Testis (tissue), 3 donors: ENCODE measurements around the gene SPINT4. TPM values are rescaled to one million over a fixed set of nuclear protein-coding genes. Genes with fewer than 3 reads are reported as not detected.
"Not testable (repeated sequence)": the region's sequence is repeated elsewhere in the genome, so short reads cannot be mapped to it uniquely, and the experiment has no call there.

ENCODE experiments used
- DNase-seq: peaks from one replicate; pipeline ENCODE4 v3.0.0-alpha.2; 2019
- H3K27ac ChIP-seq, 2 donors: fragments of 200-600 bp; sonication (generic); one replicate each; pipeline ENCODE4 v1.5.1; 2019
- H3K27me3 ChIP-seq: fragments of 200-600 bp; sonication (generic); one replicate; pipeline ENCODE4 v1.5.1; 2019
- H3K36me3 ChIP-seq: fragments of 200-600 bp; sonication (generic); one replicate; pipeline ENCODE4 v1.5.1; 2017; ENCODE audit warnings: low read depth; ENCODE audit errors: missing control alignments
- H3K4me1 ChIP-seq: fragments of 200-600 bp; sonication (generic); one replicate; pipeline ENCODE4 v1.5.1; 2019
- H3K4me3 ChIP-seq, 2 donors: fragments of 200-600 bp; sonication (generic); one replicate each; pipeline ENCODE4 v1.5.1; 2017 to 2019
- H3K9me3 ChIP-seq: fragments of 200-600 bp; sonication (generic); one replicate; pipeline ENCODE4 v1.5.1; 2017
- CTCF ChIP-seq, 3 experiments: fragments of 450-650 bp in 2 of 3; fragments of 200-600 bp in 1 of 3; sonication (generic) in 1 of 3; IDR thresholded peaks; one replicate each; pipeline ENCODE4 v1.5.1; 2016 to 2019; ENCODE audit warnings: antibody characterized with exemption in 3 of 3, mild to moderate bottlenecking in 2 of 3, moderate library complexity in 1 of 3
- POLR2A ChIP-seq: fragments of 450-650 bp; IDR thresholded peaks from one replicate; pipeline ENCODE4 v1.6.1; 2017; ENCODE audit warnings: antibody characterized with exemption, mild to moderate bottlenecking, moderate library complexity
- WGBS, 2 donors: methylation state at CpG; one replicate each; pipeline ENCODE4 v1.1.5; 2018; 5-methylcytosine and 5-hydroxymethylcytosine counted together
- intact Hi-C: fragments of 100-400 bp; cut with DNase I; formaldehyde crosslinking; loops from one replicate; pipeline ENCODE4 v1.15.1; 2023; ENCODE audit warnings: low total_unique reads
- polyA plus RNA-seq: library from polyadenylated mRNA; stranded (reverse); fragments of 350-450 nt; fragmentation: Illumina TruSeq; extraction: RNeasy Lipid Tissue Mini Kit (QIAGEN cat#74804); gene quantifications from one replicate; pipeline ENCODE4 v1.2.3, GENCODE V29; 2014; ENCODE audit warnings: low read depth, low replicate concordance; ENCODE audit not compliant: insufficient read depth
- total RNA-seq, 2 donors: library from RNA; depleted of rRNA; stranded (reverse); fragments of >200 nt; gene quantifications; one replicate each; pipeline ENCODE4 v1.2.3, GENCODE V29; 2016

The SPINT4 gene
- total and polyA plus RNA-seq, 3 donors from 2014 or later, result not detected

GRCh38 chr20:45695496-45695895, 26.7 kb upstream of the SPINT4 start:
- 85 to 98% methylated on average over 2 of the region's 2 CpGs for WGBS, 2 donors
- Histone ChIP-seq H3K4me1 (no peaks in the 10 kb centered on the region), H3K9me3 (no peaks in the 10 kb centered on the region), H3K36me3 (no peaks in the 10 kb centered on the region), H3K27me3 (no peaks in the 10 kb centered on the region), H3K4me3 (no peak overlapping the region), H3K27ac (no peak overlapping the region)
- TF ChIP-seq POLR2A, result no peak
- TF ChIP-seq CTCF (IDR thresholded peaks at IDR 0.05), result no peak
- intact Hi-C loops, result no loop called here
- no peak for DNase-seq

GRCh38 chr20:45701104-45701503, 21.0 kb upstream of the SPINT4 start:
- H3K9me3 ChIP-seq, result no peaks in the 10 kb centered on the region
- intact Hi-C loops, result no loop called here
- H3K36me3 ChIP-seq, result no peaks in the 10 kb centered on the region
- no peak for TF ChIP-seq POLR2A
- TF ChIP-seq CTCF (IDR thresholded peaks at IDR 0.05), result no peak
- H3K4me1 ChIP-seq, result no peaks in the 10 kb centered on the region
- no peaks in the 10 kb centered on the region for H3K27me3 ChIP-seq
- no peak overlapping the region for H3K4me3 ChIP-seq
- WGBS, 2 donors, result 81 to 88% methylated on average over 4 of the region's 4 CpGs
- H3K27ac ChIP-seq, result no peak overlapping the region
- no peak for DNase-seq

- Histone ChIP-seq H3K4me3 (no peak within 1 kb of the TSS), H3K27me3 (no peaks in the 10 kb centered on the region), H3K27ac (no peak within 1 kb of the TSS), H3K9me3 (no peaks in the 10 kb centered on the region), H3K4me1 (no peaks in the 10 kb centered on the region), H3K36me3 (no peaks in the 10 kb centered on the region)
- DNase-seq, result no peak
- TF ChIP-seq CTCF (IDR thresholded peaks at IDR 0.05), result no peak
- TF ChIP-seq POLR2A, result no peak
- intact Hi-C loops, result no loop called here
- WGBS, 2 donors, result 65 to 74% methylated on average over 4 of the region's 4 CpGs
Observed at GRCh38 chr20:45701873-45702272, 20.3 kb upstream of the SPINT4 start, which contains the start of gene WFDC13. TSS of gene WFDC13 (plus strand) at chr20:45702038. CDS start at chr20:45702124, 86 bp downstream.

DNA sequence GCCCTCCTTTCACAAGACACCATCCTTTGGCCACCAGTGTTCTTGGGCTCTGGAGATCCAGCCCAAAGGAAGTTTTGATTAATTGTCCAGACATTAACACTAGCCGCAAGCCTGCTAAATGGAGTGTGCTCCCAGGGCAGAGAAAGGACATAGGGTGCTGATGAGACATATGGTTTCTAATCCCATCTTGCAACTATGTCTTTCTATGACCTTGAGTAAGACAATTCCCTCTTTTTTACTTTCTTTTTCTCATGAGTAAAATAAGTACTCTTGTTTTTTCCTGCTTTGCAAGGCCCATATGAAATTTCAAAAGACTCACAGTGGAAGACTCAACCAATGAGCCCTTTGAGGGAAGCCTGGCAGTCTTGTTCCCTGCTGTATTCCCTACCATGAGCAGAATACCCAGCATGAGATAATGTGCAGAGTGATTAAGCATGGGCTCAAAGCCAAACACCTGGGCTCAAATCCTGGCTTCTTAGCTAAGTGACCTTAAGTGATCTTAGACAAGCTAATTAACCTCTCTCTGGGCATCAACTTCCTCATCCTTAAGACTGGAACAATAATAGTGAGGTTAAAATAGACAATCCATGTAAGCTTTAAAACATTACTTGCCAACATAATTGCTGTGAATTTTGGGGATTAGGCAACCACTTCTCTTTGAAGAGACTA, 17.0 kb upstream of the SPINT4 start, which contains the start of gene WFDC10B:
TSS of gene WFDC10B (minus strand) at position 51 of the 669 bp plus-strand sequence. CDS start 19,027 bp downstream, outside the sequence.
- Histone ChIP-seq H3K4me3 (no peak within 1 kb of the TSS), H3K4me1 (no peaks in the 10 kb centered on the region), H3K9me3 (no peaks in the 10 kb centered on the region), H3K27me3 (no peaks in the 10 kb centered on the region), H3K27ac (no peak within 1 kb of the TSS), H3K36me3 (no peaks in the 10 kb centered on the region)
- WGBS, 2 donors, result 56 to 62% methylated on average over 1 of the region's 1 CpG
- no peak for TF ChIP-seq POLR2A
- intact Hi-C loops, result no loop called here
- no peak for DNase-seq

GRCh38 chr20:45716141-45716688, 5.9 kb upstream of the SPINT4 start:
- H3K27ac ChIP-seq, H3K9me3 ChIP-seq, H3K4me1 ChIP-seq, H3K4me3 ChIP-seq, intact Hi-C loops, H3K36me3 ChIP-seq, DNase-seq, H3K27me3 ChIP-seq: not testable (repeated sequence)

GRCh38 chr20:45725134-45725533, 3.0 kb downstream of the SPINT4 start:
- DNase-seq, result no peak
- Histone ChIP-seq H3K27ac (no peak overlapping the region), H3K9me3 (no peaks in the 10 kb centered on the region), H3K4me3 (no peak overlapping the region), H3K36me3 (no peaks in the 10 kb centered on the region), H3K4me1 (no peaks in the 10 kb centered on the region), H3K27me3 (no peaks in the 10 kb centered on the region)
- intact Hi-C loops, result no loop called here
- TF ChIP-seq POLR2A, result no peak
- TF ChIP-seq CTCF (IDR thresholded peaks at IDR 0.05), result no peak
